ENCODE data around the gene IL1RAPL1. TPM values are rescaled to one million over a fixed set of nuclear protein-coding genes. Genes with fewer than 3 reads are reported as not detected.

IL1RAPL1 gene
- total RNA-seq, 3 donors from 2014 or later: 0.34 to 0.79 TPM; not detected in 1

DNA sequence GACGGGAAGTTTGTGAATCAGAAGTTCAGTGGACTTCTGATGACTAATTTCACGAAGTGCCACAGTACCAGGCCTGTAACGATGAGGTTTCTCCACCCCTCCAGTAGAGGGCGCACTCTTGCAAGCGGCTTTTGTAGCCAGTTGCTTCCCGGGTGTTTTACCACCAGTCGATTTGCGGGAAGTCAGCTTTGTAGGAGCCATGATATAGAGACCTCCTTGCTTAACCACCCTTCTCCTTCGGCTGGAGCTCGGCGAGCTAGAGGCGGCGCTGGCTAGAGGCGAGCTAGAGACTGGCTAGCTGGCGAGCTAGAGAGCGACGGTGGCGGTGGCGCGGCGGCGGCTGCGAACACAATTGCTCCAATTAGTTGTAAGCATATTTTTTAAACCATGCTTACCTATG, 72.0 kb downstream of the IL1RAPL1 start:
- no peaks in the 10 kb centered on the region for H3K9me3 ChIP-seq
- intact Hi-C loops (cut with DNase I, micrococcal nuclease): no loop called here
- no peak for DNase-seq
- H3K4me3 ChIP-seq: no peak overlapping the region
- H3K36me3 ChIP-seq (ENCODE audit: low read depth): no peaks in the 10 kb centered on the region
- no peak for ATAC-seq
- H3K4me1 ChIP-seq (ENCODE audit: low read depth): no peaks in the 10 kb centered on the region
- TF ChIP-seq CTCF (IDR thresholded peaks at IDR 0.05): no peak

- ATAC-seq (no peak), DNase-seq (no peak)
- no peak for TF ChIP-seq CTCF (IDR thresholded peaks at IDR 0.05)
- Histone ChIP-seq H3K4me1 (ENCODE audit: low read depth) (no peaks in the 10 kb centered on the region), H3K4me3 (no peak overlapping the region), H3K36me3 (ENCODE audit: low read depth) (no peaks in the 10 kb centered on the region), H3K9me3 (no peaks in the 10 kb centered on the region)
- intact Hi-C loops (cut with DNase I, micrococcal nuclease): no loop called here
Observed at GRCh38 chrX:28665778-28666177, 78.5 kb downstream of the IL1RAPL1 start.

- intact Hi-C loops (cut with DNase I, micrococcal nuclease): no loop called here
- H3K4me3 ChIP-seq: no peak overlapping the region
- ATAC-seq: no peak
Observed at GRCh38 chrX:28668303-28668702, 81.1 kb downstream of the IL1RAPL1 start.

GRCh38 chrX:28668957-28669356, 81.7 kb downstream of the IL1RAPL1 start:
- no peak for TF ChIP-seq CTCF (IDR thresholded peaks at IDR 0.05)
- DNase-seq (no peak), ATAC-seq (no peak)
- H3K4me3 ChIP-seq: no peak overlapping the region
- H3K36me3 ChIP-seq (ENCODE audit: low read depth): no peaks in the 10 kb centered on the region
- no peaks in the 10 kb centered on the region for H3K9me3 ChIP-seq
- H3K4me1 ChIP-seq (ENCODE audit: low read depth): no peaks in the 10 kb centered on the region
- intact Hi-C loops (cut with DNase I, micrococcal nuclease): no loop called here

More at GRCh38 chrX:28668303-28668702, 81.1 kb downstream of the IL1RAPL1 start:
- no peaks in the 10 kb centered on the region for H3K4me1 ChIP-seq (ENCODE audit: low read depth)
- H3K9me3 ChIP-seq: no peaks in the 10 kb centered on the region
- no peaks in the 10 kb centered on the region for H3K36me3 ChIP-seq (ENCODE audit: low read depth)
- DNase-seq: no peak
- no peak for TF ChIP-seq CTCF (IDR thresholded peaks at IDR 0.05)

DNA sequence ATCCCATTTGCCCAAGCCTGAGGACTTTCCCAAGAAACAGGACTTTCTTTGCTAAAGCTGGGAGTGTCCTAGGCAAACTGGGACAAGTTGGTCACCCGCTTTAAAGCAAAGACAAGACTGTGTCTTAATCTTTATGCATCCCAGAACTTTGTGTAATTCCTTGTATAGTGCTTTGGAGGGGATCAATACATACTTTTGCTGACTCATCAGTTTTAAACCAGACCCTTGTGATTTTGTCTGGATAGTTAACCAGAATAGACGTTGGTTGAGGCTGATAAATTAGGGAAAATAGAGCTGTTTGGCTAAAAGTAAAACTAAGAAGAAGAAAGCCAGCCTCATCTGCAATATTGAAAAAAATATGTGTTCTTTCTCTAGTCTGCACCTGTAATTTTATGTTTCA, 82.8 kb downstream of the IL1RAPL1 start:
- intact Hi-C loops (cut with DNase I, micrococcal nuclease): no loop called here

More for the DNA sequence above, 82.8 kb downstream of the IL1RAPL1 start:
- ATAC-seq (no peak), DNase-seq (no peak)
- Histone ChIP-seq H3K4me3 (no peak overlapping the region), H3K4me1 (ENCODE audit: low read depth) (no peaks in the 10 kb centered on the region), H3K36me3 (ENCODE audit: low read depth) (no peaks in the 10 kb centered on the region), H3K9me3 (no peaks in the 10 kb centered on the region)
- TF ChIP-seq CTCF (IDR thresholded peaks at IDR 0.05): no peak

All from mucosa of descending colon (tissue), 3 donors.